A673 (cell line): Measurements from ENCODE around the gene TLCD1. TPM values are rescaled to one million over a fixed set of nuclear protein-coding genes. Genes with fewer than 3 reads are reported as not detected.

Source experiments
- BruUV-seq: library from RNA; stranded (reverse); fragments of 400-500 nt; replicated peaks from 2 replicates; lab custom pipeline; 2021; lab: Mats Ljungman, UMichigan
- CTCF ChIA-PET: fragments of 300-600 bp; sonication (Branson Sonifier 250); formaldehyde crosslinking; loops from one replicate; lab custom pipeline; 2022; ENCODE audit warnings: antibody characterized with exemption; lab: Charles Lee
- POLR2A ChIA-PET: fragments of 300-600 bp; sonication (Branson Sonifier 250); formaldehyde crosslinking; loops from one replicate; lab custom pipeline; 2022; ENCODE audit warnings: antibody characterized with exemption; ENCODE audit not compliant: low non-redundant PET; lab: Charles Lee
- DNase-seq: peaks from one replicate; pipeline ENCODE4 v3.0.0-alpha.2; 2015; ENCODE audit warnings: low spot score
- H3K27ac ChIP-seq: fragments of 200-600 bp; sonication (generic); 2 replicates; pipeline ENCODE4 v1.5.1; 2016; ENCODE audit warnings: mixed run types, low read depth, mild to moderate bottlenecking, mixed read lengths, antibody characterized with exemption, low read length; ENCODE audit not compliant: poor library complexity, severe bottlenecking
- H3K27me3 ChIP-seq: fragments of 200-600 bp; sonication (generic); replicated peaks from 2 replicates; pipeline ENCODE4 v1.6.1; 2017; ENCODE audit warnings: mixed run types, low read depth, mild to moderate bottlenecking, mixed read lengths, antibody characterized with exemption, low read length; ENCODE audit not compliant: insufficient read depth, poor library complexity
- H3K36me3 ChIP-seq: fragments of 200-600 bp; sonication (generic); 2 replicates; pipeline ENCODE4 v1.6.1; 2016; ENCODE audit warnings: mixed run types, mild to moderate bottlenecking, mixed read lengths, antibody characterized with exemption, low read length; ENCODE audit not compliant: insufficient read depth, poor library complexity, severe bottlenecking
- H3K4me1 ChIP-seq: fragments of 200-600 bp; sonication (generic); 2 replicates; pipeline ENCODE4 v1.6.1; 2017; ENCODE audit warnings: mixed run types, mild to moderate bottlenecking, mixed read lengths, antibody characterized with exemption, low read length; ENCODE audit not compliant: insufficient read depth, poor library complexity, severe bottlenecking
- H3K4me3 ChIP-seq: fragments of 200-600 bp; sonication (generic); 2 replicates; pipeline ENCODE4 v1.5.1; 2016; ENCODE audit warnings: low read depth, mixed run types, mild to moderate bottlenecking, mixed read lengths, low read length; ENCODE audit not compliant: poor library complexity, severe bottlenecking
- H3K9me3 ChIP-seq: fragments of 200-600 bp; sonication (generic); 2 replicates; pipeline ENCODE4 v1.6.1; 2016; ENCODE audit warnings: mixed run types, low read depth, mild to moderate bottlenecking, mixed read lengths, antibody characterized with exemption, low read length; ENCODE audit not compliant: poor library complexity, severe bottlenecking
- CTCF ChIP-seq: fragments of 300-800, 200-600 bp; sonication (generic); conservative IDR thresholded peaks from 2 replicates; pipeline ENCODE4 v1.5.1; 2017; ENCODE audit warnings: low read depth, mild to moderate bottlenecking, antibody characterized with exemption, low read length, moderate library complexity, mixed read lengths
- EZH2 ChIP-seq: fragments of 200-600 bp; sonication (generic); IDR thresholded peaks from 2 replicates; pipeline ENCODE4 v1.6.1; 2017; ENCODE audit warnings: borderline replicate concordance, low read depth, mild to moderate bottlenecking, mixed read lengths, antibody characterized with exemption, low read length; ENCODE audit not compliant: poor library complexity, severe bottlenecking
- intact Hi-C: fragments of 100-400 bp; cut with micrococcal nuclease; formaldehyde crosslinking; loops from one replicate; pipeline ENCODE4 v1.10.0; 2022; ENCODE audit not compliant: unreplicated experiment
- total RNA-seq: library from RNA; stranded (reverse); gene quantifications from 2 replicates; pipeline ENCODE4 v1.2.3, GENCODE V29; 2021

The TLCD1 gene
- total RNA-seq, 1 experiment from 2014 or later: 3.8 TPM

- POLR2A ChIA-PET: interaction anchor here (0.6 to 1.1 kb wide), 2 partner anchors 9 to 22 kb away, joined by 3 to 4 read pairs; partner anchors contain the start of gene RPL23A
- Histone ChIP-seq H3K4me3 (peak within 1 kb of the TSS; percentile 59), H3K27me3 (no peaks in the 10 kb centered on the region), H3K27ac (peak within 1 kb of the TSS; percentile 94), H3K4me1 (peaks cover 26% of the 10 kb centered on the region), H3K9me3 (no peaks in the 10 kb centered on the region), H3K36me3 (peaks cover 16% of the 10 kb centered on the region)
- peak; percentile 97 for DNase-seq
- no TSS peak for BruUV-seq
- intact Hi-C loops: loop anchor here (2.0 to 5.0 kb wide), 2 partner anchors 14 to 169 kb away; partner anchors contain the start of gene FLOT2
- CTCF ChIA-PET: interaction anchor here (0.6 to 3.4 kb wide), 14 partner anchors 9 to 388 kb away, joined by 3 to 82 read pairs (median 7); partner anchors contain the start of gene RPL23A
- TF ChIP-seq EZH2 (no peak), CTCF (no peak)
Measured at GRCh38 chr17:28728364-28729200, 2.5 kb upstream of the TLCD1 start, which contains the start of gene NEK8. TSS of gene NEK8 (plus strand) at chr17:28728788. CDS start at chr17:28728814, 26 bp downstream.

- Histone ChIP-seq H3K4me3 (peak overlapping the region; percentile 59), H3K9me3 (no peaks in the 10 kb centered on the region), H3K36me3 (peaks cover 33% of the 10 kb centered on the region), H3K4me1 (peaks cover 42% of the 10 kb centered on the region), H3K27ac (peak overlapping the region; percentile 60), H3K27me3 (no peaks in the 10 kb centered on the region)
- CTCF ChIA-PET: interaction anchor here (0.5 to 3.4 kb wide), 34 partner anchors 10 to 540 kb away, joined by 3 to 82 read pairs (median 5); partner anchors contain the start of genes PHF12 and TRAF4
- DNase-seq: peak; percentile 97
- POLR2A ChIA-PET: interaction anchor here (0.5 to 0.7 kb wide), 5 partner anchors 17 to 390 kb away, joined by 3 to 9 read pairs (median 3); no protein-coding TSS in a partner anchor
- no peak for TF ChIP-seq EZH2
- peak; percentile 99 for TF ChIP-seq CTCF
- no TSS peak for BruUV-seq
- intact Hi-C loops: loop anchor here (1.0 to 5.0 kb wide), 5 partner anchors 24 to 390 kb away; partner anchors contain the start of gene FLOT2
Measured at GRCh38 chr17:28726627-28727491, 826 bp upstream of the TLCD1 start.
